VCaP (cell line): Measurements from ENCODE around the gene TERT.

Experiments
- H3K27ac ChIP-seq: fragments of 450-650 bp; 2 replicates; pipeline ENCODE4 v1.5.1; 2017
- CTCF ChIP-seq: fragments of 450-650 bp; conservative IDR thresholded peaks from 2 replicates; pipeline ENCODE4 v1.5.1; 2017; ENCODE audit warnings: mild to moderate bottlenecking, moderate library complexity

The TERT gene

GRCh38 chr5:1298067-1298551, 3.2 kb upstream of the TERT start:
- H3K27ac ChIP-seq = no peak overlapping the region
- no peak for TF ChIP-seq CTCF

GRCh38 chr5:1297243-1297642, 2.4 kb upstream of the TERT start:
- TF ChIP-seq CTCF = no peak
- no peak overlapping the region for H3K27ac ChIP-seq

GRCh38 chr5:1295650-1296037, 776 bp upstream of the TERT start:
- H3K27ac ChIP-seq = no peak overlapping the region
- no peak for TF ChIP-seq CTCF

GRCh38 chr5:1294206-1294834, 548 bp downstream of the TERT start:
- no peak for TF ChIP-seq CTCF
- H3K27ac ChIP-seq = no peak overlapping the region

- no peak for TF ChIP-seq CTCF
- H3K27ac ChIP-seq = no peak overlapping the region
Observed at GRCh38 chr5:1293416-1294205, 1.3 kb downstream of the TERT start.

- TF ChIP-seq CTCF = no peak
- H3K27ac ChIP-seq = no peak overlapping the region
Observed at GRCh38 chr5:1292846-1293415, 1.9 kb downstream of the TERT start.

- no peak overlapping the region for H3K27ac ChIP-seq
- TF ChIP-seq CTCF = no peak
Observed at GRCh38 chr5:1292139-1292538, 2.7 kb downstream of the TERT start.
